Stimulated activated effector memory CD8-positive, alpha-beta T cell treated with anti-CD3 and anti-CD28 coated beads, Interleukin-12 subunit alpha, Interleukin-12 subunit beta, amount 100 ng/mL, for 72 hours (primary cell): ENCODE data around the gene TMEM250.

Source experiments
- ATAC-seq: fragments of 150-1000 bp; cut with Tn5 transposase; 2 replicates; pipeline ENCODE4 v1.10.0; 2021
- DNase-seq, 2 donors: peaks; one replicate each; pipeline ENCODE4 v3.0.0; 2021 to 2022; ENCODE audit warnings: low spot score in 2 of 2
- H3K27ac Mint-ChIP-seq: one replicate; pipeline ENCODE4 v1.8.0; 2022; ENCODE audit warnings: mild to moderate bottlenecking, mixed read lengths
- H3K36me3 Mint-ChIP-seq: one replicate; pipeline ENCODE4 v1.8.0; 2022; ENCODE audit warnings: mild to moderate bottlenecking, mixed read lengths
- H3K4me1 Mint-ChIP-seq: one replicate; pipeline ENCODE4 v1.8.0; 2022; ENCODE audit warnings: mixed read lengths
- H3K4me3 Mint-ChIP-seq: one replicate; pipeline ENCODE4 v1.8.0; 2022; ENCODE audit warnings: mild to moderate bottlenecking, mixed read lengths
- H3K9me3 Mint-ChIP-seq: one replicate; pipeline ENCODE4 v1.8.0; 2022; ENCODE audit warnings: mixed read lengths

TMEM250 gene

DNA sequence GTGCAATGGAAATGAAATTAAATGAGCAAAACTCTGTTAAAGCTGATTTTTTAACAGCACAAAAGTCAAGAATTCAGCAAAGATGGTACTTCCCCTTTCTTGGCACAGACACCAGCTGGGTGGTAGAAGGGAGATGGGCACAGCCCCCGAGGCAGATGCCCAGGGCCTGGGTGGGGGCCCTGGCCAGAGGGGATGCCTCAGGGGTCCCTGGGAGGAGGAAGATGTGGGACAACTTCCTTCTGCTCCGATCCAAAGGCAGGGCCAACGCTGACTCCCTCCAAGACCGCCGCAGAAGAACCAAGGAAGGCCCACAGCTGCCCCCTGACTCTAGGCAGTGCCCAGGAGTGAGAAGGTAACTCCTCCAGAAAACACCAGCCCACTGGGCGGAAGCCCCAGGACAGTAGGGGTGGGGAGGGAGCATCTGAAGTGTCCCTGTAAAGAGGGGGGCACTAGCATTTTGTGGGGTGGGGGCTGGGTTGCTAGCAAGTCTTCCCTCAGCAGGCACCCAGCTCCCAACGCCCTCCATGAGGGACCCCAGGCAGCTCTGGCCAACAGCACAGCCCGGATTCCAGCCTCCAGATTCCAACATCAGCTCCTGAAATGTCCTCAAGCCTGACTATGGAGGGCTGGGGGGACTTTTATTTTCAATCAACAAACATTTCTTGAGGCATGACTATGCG lies 28.5 kb downstream of the TMEM250 start:
- peak overlapping the region; percentile 64 for H3K27ac Mint-ChIP-seq
- no peak overlapping the region for H3K4me3 Mint-ChIP-seq
- DNase-seq, result no peak
- no peak for ATAC-seq
- H3K36me3 Mint-ChIP-seq, result peaks cover 6% of the 10 kb centered on the region
- H3K9me3 Mint-ChIP-seq, result no peaks in the 10 kb centered on the region
- H3K4me1 Mint-ChIP-seq, result peaks cover 37% of the 10 kb centered on the region

- ATAC-seq (no peak), DNase-seq (no peak)
- Mint-ChIP-seq H3K9me3 (no peaks in the 10 kb centered on the region), H3K4me3 (no peak overlapping the region), H3K4me1 (peaks cover 38% of the 10 kb centered on the region), H3K27ac (peak overlapping the region; percentile 64), H3K36me3 (peaks cover 6% of the 10 kb centered on the region)
These were observed 29.0 kb downstream of the TMEM250 start for GRCh38 chr9:136089697-136090045.

DNA sequence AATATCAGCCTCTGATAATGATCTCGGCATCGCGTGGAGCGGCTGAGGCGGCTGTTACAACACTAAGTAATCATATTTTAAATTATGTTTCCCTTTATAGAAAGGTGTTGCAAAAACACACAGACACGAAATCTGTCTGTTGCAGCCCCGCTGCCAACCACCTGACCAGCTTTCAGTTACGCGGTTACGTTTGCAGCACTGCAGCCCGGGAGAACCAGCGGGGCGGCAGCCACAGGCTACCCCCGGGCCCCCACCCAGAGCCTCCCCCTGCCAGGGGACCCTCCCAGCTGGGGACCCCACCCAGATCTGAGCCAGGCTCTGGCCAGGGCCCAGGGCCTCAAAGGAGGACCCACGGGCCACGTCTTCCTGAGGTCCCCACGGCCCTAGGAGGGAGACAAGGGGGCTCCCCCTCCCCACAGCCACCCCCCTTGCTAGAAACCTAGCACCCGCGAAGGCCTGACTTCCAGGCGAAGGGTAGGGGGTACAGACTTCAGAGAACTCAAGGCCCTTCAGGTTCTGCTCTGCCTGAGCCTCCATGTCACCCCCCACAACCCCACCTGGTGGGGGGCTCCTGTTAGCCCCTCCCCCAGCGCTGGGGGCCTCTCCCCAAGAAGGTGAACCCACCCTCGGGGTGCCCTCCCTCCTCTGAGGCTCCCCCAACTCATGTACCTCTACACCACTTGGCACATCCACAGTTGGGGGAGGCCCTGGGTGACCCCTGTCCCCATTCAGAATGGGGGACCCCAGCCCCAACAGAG lies 29.6 kb downstream of the TMEM250 start:
- peak overlapping the region; percentile 64 for H3K27ac Mint-ChIP-seq
- peaks cover 4% of the 10 kb centered on the region for H3K36me3 Mint-ChIP-seq
- DNase-seq (no peak), ATAC-seq (no peak)
- H3K4me1 Mint-ChIP-seq, result peaks cover 43% of the 10 kb centered on the region
- no peaks in the 10 kb centered on the region for H3K9me3 Mint-ChIP-seq
- H3K4me3 Mint-ChIP-seq, result no peak overlapping the region

- Mint-ChIP-seq H3K27ac (peak overlapping the region; percentile 75), H3K36me3 (no peaks in the 10 kb centered on the region), H3K4me3 (no peak overlapping the region), H3K9me3 (no peaks in the 10 kb centered on the region), H3K4me1 (peaks cover 45% of the 10 kb centered on the region)
- no peak for ATAC-seq
- no peak for DNase-seq
These were observed 30.2 kb downstream of the TMEM250 start for GRCh38 chr9:136088481-136088938.

GRCh38 chr9:136087741-136088480 lies 30.8 kb downstream of the TMEM250 start:
- ATAC-seq, result no peak
- no peaks in the 10 kb centered on the region for H3K9me3 Mint-ChIP-seq
- no peak overlapping the region for H3K4me3 Mint-ChIP-seq
- peaks cover 44% of the 10 kb centered on the region for H3K4me1 Mint-ChIP-seq
- H3K36me3 Mint-ChIP-seq, result no peaks in the 10 kb centered on the region
- DNase-seq, result no peak
- peak overlapping the region; percentile 75 for H3K27ac Mint-ChIP-seq

DNA sequence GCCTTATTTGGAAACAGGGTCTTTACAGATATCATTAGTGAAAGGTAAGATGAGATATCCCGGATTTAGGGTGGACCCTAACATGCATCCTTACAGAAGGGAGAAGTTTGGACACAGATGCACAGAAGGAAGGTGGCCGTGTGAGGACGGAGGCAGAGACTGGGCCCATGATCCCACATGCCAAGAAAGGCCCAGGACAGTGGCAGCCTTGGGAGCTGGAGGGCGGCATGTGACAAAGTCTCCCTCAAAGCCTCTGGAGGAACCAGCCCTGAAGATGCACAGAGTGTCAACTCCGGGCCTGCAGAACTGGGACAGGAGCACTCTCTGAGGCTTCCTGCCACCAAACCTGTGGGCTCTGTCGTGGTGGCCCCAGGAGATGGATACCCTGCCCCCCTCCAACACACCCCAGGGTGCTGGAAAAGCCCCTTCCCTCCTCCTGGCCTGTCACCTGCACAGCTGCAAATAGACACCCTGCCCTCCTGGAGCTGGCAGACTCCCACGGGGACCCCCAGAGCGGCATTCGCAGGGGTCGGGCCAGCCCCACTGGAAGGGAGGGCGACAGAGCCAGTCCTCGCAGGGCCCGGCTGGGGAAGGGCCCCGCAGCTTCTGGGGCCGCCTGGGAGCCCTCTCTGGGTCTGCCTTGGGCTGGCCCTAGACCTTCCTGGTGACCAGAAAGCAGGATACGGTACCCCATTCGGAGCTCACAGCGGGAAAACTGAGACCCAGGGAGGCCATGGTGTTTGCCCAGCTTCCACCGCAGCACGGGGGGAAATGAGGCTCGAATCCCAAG lies 31.5 kb downstream of the TMEM250 start:
- peak overlapping the region; percentile 75 for H3K27ac Mint-ChIP-seq
- no peaks in the 10 kb centered on the region for H3K36me3 Mint-ChIP-seq
- H3K9me3 Mint-ChIP-seq, result no peaks in the 10 kb centered on the region
- no peak overlapping the region for H3K4me3 Mint-ChIP-seq
- ATAC-seq, result no peak
- H3K4me1 Mint-ChIP-seq, result peaks cover 41% of the 10 kb centered on the region
- no peak for DNase-seq

GRCh38 chr9:136086213-136086881 lies 32.3 kb downstream of the TMEM250 start:
- no peaks in the 10 kb centered on the region for H3K36me3 Mint-ChIP-seq
- ATAC-seq (no peak), DNase-seq (no peak)
- peaks cover 34% of the 10 kb centered on the region for H3K4me1 Mint-ChIP-seq
- no peak overlapping the region for H3K27ac Mint-ChIP-seq
- no peak overlapping the region for H3K4me3 Mint-ChIP-seq
- H3K9me3 Mint-ChIP-seq, result no peaks in the 10 kb centered on the region

GRCh38 chr9:136085815-136086212 lies 32.9 kb downstream of the TMEM250 start:
- Mint-ChIP-seq H3K4me3 (no peak overlapping the region), H3K4me1 (peaks cover 32% of the 10 kb centered on the region), H3K27ac (no peak overlapping the region), H3K9me3 (no peaks in the 10 kb centered on the region), H3K36me3 (no peaks in the 10 kb centered on the region)
- ATAC-seq (no peak), DNase-seq (no peak)

DNA sequence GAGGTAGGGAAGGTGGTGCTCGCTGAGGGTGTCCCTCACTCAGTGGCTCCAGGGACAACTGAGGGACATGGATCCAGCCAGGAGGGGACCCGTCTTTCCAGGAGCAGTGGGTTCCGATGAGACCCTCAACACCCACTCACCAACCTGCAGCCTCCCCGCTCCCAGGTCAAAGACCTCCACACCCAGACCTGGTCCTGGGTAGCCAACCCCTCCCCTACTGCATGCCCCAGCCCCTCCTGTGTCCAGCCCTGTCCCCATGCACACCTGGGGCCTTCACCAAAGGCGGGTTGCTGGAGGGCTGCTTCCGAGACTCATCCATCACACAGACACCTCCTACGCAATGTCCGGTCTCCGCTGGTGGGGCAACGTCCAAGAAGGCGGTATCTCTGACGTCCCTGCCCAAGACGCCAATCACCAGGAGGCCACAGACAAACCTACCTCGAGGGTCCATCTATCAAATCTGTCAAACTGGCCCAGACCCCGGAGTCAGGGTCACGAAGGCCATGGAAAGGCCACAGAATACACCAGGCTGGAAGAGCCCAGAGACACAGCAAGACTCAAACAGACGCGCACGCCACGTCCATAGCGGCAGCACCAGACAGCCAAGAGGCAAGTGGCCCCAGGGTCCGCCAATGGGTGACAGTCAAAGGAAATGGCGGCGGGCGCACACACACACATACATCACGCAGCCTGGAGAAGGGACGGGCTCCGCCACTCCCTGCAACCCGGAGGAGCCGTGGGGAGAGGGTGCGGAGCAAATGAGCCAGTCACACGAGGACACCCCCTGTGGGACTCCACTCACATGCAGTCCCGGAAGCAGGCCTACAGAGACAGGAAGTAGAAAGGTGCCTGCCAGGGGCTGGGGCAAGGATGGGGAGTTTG lies 34.4 kb downstream of the TMEM250 start:
- DNase-seq (no peak), ATAC-seq (no peak)
- Mint-ChIP-seq H3K4me3 (no peak overlapping the region), H3K9me3 (no peaks in the 10 kb centered on the region), H3K36me3 (no peaks in the 10 kb centered on the region), H3K27ac (no peak overlapping the region), H3K4me1 (peaks cover 35% of the 10 kb centered on the region)

DNA sequence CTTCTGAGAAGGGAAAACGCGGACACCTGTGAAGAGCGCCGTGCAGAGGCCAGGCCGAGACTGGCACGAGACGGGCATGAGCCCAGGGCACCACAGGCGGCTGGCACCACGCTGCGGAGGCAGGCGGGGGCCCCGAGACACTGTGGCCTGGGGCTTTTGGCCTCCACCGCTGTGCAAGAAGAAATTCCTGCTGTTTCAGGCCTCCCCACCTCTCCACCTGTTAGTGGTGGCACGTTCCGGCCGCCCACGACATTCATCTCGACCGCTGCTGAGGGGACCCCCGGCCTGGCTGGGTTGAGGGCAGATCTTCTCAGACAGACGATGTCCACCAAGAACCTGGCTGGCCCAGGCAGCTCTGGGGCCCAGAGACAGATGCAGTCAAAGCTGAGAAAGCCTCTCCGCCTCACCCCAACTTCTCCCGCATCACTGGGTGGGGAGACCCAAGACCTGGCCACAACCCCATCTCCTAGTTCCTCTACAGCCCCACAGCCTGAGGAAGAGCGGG lies 35.1 kb downstream of the TMEM250 start:
- Mint-ChIP-seq H3K4me1 (peaks cover 41% of the 10 kb centered on the region), H3K4me3 (no peak overlapping the region), H3K36me3 (no peaks in the 10 kb centered on the region), H3K9me3 (no peaks in the 10 kb centered on the region), H3K27ac (no peak overlapping the region)
- no peak for ATAC-seq
- DNase-seq, result no peak

- Mint-ChIP-seq H3K4me3 (no peak overlapping the region), H3K27ac (peak overlapping the region; percentile 56), H3K9me3 (no peaks in the 10 kb centered on the region), H3K36me3 (no peaks in the 10 kb centered on the region), H3K4me1 (peaks cover 41% of the 10 kb centered on the region)
- DNase-seq, result no peak
- no peak for ATAC-seq
These were observed 35.9 kb downstream of the TMEM250 start for GRCh38 chr9:136082496-136083361.

DNA sequence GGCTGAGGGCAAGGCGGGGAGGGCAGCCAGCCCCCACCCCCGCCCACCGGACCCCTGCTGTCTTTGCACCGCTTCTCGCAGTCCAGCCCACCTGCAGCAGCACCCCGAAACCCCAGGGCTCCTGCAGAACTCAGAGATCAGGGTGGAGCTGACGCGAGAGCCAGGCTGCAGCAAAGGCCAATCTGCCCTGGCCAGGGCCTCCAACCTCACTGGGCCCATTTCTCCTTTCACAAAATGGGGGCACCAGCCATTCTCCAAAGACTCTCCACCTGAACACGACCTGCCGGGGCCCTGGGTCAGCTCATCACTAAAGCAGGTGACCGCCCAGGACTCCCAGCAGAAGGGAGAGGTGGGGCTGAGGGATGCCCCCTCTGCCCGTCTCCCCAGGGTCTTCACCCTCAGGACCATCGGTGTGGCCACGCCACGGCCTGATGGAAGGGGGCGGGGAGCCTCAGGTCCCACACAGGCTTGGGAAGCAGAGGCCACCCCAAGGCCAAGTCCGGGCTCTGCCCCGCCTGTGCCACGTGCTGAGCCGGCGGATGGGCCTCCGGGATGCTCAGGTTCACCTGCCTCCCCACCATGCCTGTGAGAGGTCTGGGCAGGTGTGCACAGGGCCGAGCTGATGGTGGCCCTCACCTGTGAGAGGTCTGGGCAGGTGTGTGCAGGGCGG lies 36.7 kb downstream of the TMEM250 start:
- no peak overlapping the region for H3K27ac Mint-ChIP-seq
- no peaks in the 10 kb centered on the region for H3K9me3 Mint-ChIP-seq
- no peak overlapping the region for H3K4me3 Mint-ChIP-seq
- ATAC-seq (no peak), DNase-seq (no peak)
- H3K4me1 Mint-ChIP-seq, result peaks cover 46% of the 10 kb centered on the region
- H3K36me3 Mint-ChIP-seq, result no peaks in the 10 kb centered on the region
